LoVo (cell line): ENCODE data around the gene APPL1.

Source experiments
- DNase-seq: peaks from one replicate; pipeline ENCODE4 v3.0.0-alpha.2; 2016; ENCODE audit warnings: low spot score

Gene APPL1

DNA sequence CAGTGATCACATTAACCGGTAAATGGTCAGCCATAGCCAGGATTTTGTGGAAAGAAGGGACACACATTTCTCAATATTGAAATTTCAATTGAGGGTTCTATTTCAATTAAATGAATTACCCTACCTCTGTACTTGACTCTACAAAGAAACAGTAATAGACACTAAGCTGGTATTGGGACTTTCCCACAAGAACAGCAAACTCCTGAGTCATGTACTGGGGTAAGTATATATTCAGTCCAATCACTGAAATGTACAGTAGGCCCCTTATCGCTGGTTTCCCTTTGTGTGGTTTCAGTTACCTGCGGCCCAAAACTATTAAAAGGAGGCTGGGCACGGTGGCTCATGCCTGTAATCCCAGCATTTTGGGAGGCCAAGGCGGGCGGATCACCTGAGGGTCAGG lies 47.3 kb downstream of the APPL1 start:
- no peak for DNase-seq

GRCh38 chr3:57275393-57275792 lies 47.9 kb downstream of the APPL1 start:
- DNase-seq = no peak

- DNase-seq = no peak
These were observed 50.7 kb downstream of the APPL1 start for GRCh38 chr3:57278237-57278636.

DNA sequence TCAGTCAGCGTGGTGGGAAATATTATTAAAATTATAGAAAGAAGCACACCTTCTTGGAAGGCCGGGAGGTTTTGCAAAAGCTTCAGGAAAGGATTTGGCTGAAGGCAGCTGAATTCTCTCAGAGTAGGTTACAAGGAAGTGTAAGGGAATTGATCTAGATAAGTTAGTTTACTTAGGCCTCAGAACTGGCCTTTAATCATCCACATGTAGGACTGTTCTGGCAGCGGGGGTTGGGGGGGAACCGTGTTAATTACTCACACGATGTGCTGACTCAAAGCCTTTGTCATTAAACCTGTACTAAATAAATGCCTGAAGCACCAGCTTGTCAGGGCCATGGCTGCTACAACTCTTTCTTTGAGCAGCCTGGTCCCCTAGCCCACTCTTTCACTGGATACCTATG lies 52.2 kb downstream of the APPL1 start:
- no peak for DNase-seq

DNA sequence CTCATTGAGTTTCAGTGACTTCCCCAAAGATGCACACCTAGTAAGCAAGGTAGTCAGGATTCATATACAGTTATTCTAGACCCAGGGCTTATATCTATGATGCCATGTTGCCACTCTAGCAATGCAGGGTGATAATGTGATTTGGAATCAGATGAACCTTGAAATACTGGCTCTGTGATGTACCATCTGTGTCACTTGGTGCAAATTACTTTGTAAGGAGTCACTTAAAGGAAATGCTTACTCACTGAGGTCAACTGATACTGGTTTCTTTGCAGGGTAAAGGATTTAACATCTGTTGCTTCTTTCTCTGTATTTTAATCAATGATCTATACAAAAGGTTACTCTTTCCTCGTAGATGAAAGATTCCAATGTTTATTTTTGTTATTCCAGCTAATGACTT lies 54.2 kb downstream of the APPL1 start:
- no peak for DNase-seq

DNA sequence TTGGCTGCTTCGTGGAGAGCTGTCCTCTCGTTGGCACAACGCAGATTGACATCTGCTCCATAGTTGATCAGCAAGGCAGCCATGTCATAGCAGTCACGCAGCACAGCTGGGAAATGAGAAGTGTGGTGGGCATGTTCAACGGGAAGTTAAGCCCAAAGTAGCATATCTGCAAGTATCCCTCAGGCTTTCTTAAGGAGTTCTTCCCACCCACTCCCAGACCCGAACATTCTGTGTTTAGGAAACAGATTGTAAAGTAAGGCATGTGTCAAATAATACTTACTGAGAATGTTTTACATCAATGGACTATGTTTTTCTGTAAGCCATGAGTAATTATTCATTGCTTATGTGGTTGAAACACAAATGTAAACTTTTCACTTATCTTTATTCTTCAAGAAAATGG lies 55.8 kb downstream of the APPL1 start:
- DNase-seq = no peak

DNA sequence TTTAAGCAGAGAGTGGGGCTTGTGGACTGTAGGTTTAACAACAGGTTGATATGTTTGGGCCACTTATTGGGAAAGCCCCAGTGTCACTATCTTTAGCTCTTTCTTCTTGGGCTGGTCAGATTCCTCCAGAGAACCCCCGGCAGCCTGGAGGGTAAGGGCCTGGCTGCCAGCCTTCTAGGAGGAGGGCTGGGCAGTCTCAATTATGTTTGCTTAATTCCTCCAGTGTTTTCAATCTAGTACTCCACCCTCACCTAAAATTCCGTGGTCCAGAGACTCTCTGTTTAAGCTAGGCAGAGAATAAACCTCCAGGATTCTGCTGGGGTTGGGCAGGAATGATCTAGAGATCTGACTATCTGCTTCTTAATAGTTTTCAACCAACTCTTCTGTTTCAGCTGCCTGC lies 59.7 kb downstream of the APPL1 start:
- DNase-seq = no peak

- no peak for DNase-seq
These were observed 60.9 kb downstream of the APPL1 start for GRCh38 chr3:57288403-57288802.

DNA sequence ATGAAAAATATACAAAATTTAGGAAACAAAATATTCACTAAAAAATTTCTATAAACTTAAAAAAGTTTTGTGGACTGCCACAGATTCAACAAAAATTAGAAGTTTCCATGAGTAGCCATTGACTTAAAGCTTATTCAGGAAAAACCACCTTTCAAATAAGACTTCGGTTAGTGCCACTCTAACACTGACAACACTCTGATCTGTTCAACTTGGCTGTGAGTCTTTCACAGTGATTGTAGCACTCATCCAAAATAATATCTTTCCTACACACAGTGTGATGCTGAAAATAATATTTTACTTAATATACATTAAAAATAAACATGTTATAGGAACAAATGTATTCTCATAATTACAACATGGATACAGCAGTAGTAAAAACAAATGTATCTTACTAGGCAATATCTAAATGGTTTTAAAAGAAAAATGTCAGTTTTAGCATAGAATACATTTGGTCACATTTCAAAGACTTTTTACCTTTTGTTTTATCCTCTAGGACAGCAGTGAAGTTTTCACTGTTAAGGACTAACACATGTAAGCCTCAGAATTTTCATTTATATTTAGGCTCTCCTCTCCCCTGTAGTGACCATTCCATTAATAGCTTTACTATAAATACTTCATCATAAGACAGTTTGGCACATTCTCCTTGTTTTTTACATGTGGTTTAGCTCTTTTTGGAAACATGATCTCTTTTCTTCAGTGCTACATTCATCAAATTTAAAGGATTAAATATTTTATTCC lies 64.8 kb downstream of the APPL1 start, which contains the start of gene ASB14:
ASB14 (minus strand) TSS at position 527 of the 738 bp plus-strand sequence. CDS start 652 bp downstream, outside the sequence.
- no peak for DNase-seq

DNA sequence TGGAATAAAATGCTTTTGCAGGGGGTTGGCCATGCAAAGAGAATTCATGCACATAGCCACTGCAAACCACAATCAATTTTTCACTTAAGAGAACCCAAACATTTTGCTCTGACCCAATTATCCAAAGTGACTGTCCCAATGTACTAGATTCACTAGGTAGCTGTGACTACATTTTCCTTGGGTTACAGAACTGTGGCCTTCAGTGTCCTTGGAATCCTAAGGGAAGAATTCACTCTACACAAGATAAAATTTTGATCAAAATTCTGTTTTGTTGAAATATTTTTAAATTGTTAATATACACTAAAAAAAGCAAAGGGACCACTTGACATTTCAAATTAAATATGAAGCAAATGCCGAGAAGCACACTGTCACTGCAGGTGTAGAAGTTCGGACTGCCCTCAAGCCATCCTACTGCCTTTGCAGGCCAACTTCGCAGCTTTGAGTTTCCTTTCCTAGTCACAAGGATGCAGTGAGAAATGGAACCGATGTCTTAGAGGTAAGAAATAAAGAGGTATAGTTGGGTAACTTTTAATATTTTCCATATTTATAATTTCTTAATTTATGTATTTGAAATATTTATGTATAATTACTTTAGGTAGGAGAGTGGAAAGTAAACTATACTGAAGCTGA lies 65.5 kb downstream of the APPL1 start:
- DNase-seq = no peak

GRCh38 chr3:57298041-57298440 lies 70.5 kb downstream of the APPL1 start:
- peak; percentile 61 for DNase-seq

DNA sequence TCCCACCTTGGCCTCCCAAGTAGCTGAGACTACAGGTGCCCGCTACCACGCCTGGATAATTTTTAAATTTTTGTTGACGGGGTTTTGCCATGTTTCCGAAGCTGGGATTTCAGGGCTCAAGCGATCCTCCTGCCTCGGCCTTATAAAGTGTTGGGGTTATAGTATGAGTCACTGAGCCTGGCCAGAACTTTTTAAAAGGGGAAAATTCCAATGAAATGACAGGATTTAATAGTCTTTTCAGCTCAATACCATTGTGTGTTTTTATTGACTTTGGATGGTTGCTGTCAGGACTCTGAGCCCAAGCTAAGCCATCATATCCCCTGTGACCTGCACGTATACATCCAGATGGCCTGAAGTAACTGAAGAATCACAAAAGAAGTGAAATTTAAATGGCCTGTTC lies 76.0 kb downstream of the APPL1 start:
- peak; percentile 39 for DNase-seq

- DNase-seq = no peak
These were observed 82.3 kb downstream of the APPL1 start for GRCh38 chr3:57309769-57310360.

- DNase-seq = no peak
These were observed 86.7 kb downstream of the APPL1 start for GRCh38 chr3:57314204-57314603.
